ENCODE data around the gene TIMP1.

- no peak for TF ChIP-seq POLR2AphosphoS5 (IDR thresholded peaks at IDR 0.05; ENCODE audit: borderline replicate concordance, low read depth, low read length)
- no peak for TF ChIP-seq EZH2 (IDR thresholded peaks at IDR 0.05)
- TF ChIP-seq FOXP2 (optimal IDR thresholded peaks at IDR 0.05; ENCODE audit: control extremely low read depth, extremely low read length, insufficient read depth), result no peak
These were observed 36.8 kb downstream of the TIMP1 start for GRCh38 chrX:47618923-47619485.
